ENCODE measurements around the gene MVB12A. TPM values are rescaled to one million over a fixed set of nuclear protein-coding genes. Genes with fewer than 3 reads are reported as not detected.
A peak's percentile ranks its signal among the peaks of the same experiment; 100 is the strongest.

MVB12A gene
- total and polyA plus RNA-seq, 9 of the 15 experiments (the other 6 are each of a cell fraction or from before 2014, with no cell fraction given): 1.2 to 46.2 (median 22.4) TPM

GRCh38 chr19:17468302-17469091 lies 48.6 kb downstream of the MVB12A start:
- peaks cover 30 to 43% of the 10 kb centered on the region in 2 experiments for H3K4me1 ChIP-seq (replicated peaks in 1 of 2; ENCODE audit: control insufficient read depth in 2 of 2, insufficient read depth in 2 of 2, low read length in 2 of 2)
- ATAC-seq: no peak
- no peaks in the 10 kb centered on the region for H3K79me2 ChIP-seq (ENCODE audit: control insufficient read depth, insufficient read depth, low read length)
- ChIA-PET POLR2A (interaction anchor here (1.0 kb wide), 1 partner anchor 63 kb away, joined by 3 read pairs; the partner anchor contains the start of gene BST2), CTCF (ENCODE audit: low intra/inter-chr PET ratio) (interaction anchor here (0.7 kb wide), 1 partner anchor 458 kb away, joined by 3 read pairs; no protein-coding TSS in a partner anchor)
- H3K36me3 ChIP-seq (ENCODE audit: control insufficient read depth, insufficient read depth, low read length): no peaks in the 10 kb centered on the region
- no peaks in the 10 kb centered on the region for H3K9me1 ChIP-seq (ENCODE audit: control insufficient read depth, insufficient read depth, low read length)
- BruUV-seq (replicated peaks): no TSS peak
- peak overlapping the region; percentile 76 for H3K4me3 ChIP-seq
- H3K27ac ChIP-seq (ENCODE audit: extremely low read depth, low read depth, low read length): peak overlapping the region; percentile 68; the same call in 2 of the 3 replicates
- peaks cover 2% of the 10 kb centered on the region; the same call in 1 of the 2 replicates for H3K9me3 ChIP-seq (replicated peaks; ENCODE audit: control insufficient read depth, insufficient read depth, low read depth, low read length)
- FAIRE-seq: no peak
- WGBS (ENCODE audit: insufficient coverage, low coverage, missing lambda C conversion rate): 76% methylated on average over 20 of the region's 25 CpGs
- no peaks in the 10 kb centered on the region; a peak in 1 of 5 replicates for H3K27me3 ChIP-seq (ENCODE audit: control insufficient read depth in 2 of 2, insufficient read depth in 2 of 2, low read length in 2 of 2)
- TF ChIP-seq POLR2AphosphoS2 (IDR thresholded peaks at IDR 0.05; ENCODE audit: low read length) (no peak), POLR2H (tag; IDR thresholded peaks at IDR 0.05; ENCODE audit: low read depth) (no peak), PYGO2 (tag; IDR thresholded peaks at IDR 0.05) (no peak), ETS1 (conservative IDR thresholded peaks at IDR 0.05; ENCODE audit: control insufficient read depth, low read depth, low read length) (0 out of 2 replicates have a peak, but pooled peaks have one; percentile 5), KDM1A (IDR thresholded peaks at IDR 0.05) (peak in 1 of 2 experiments; percentile 39; a peak in 1 of 4 replicates), SMARCA5 (IDR thresholded peaks at IDR 0.05) (0 out of 2 replicates have a peak, but pooled peaks have one; percentile 45), MYBL2 (IDR thresholded peaks at IDR 0.05; ENCODE audit: low read depth) (no peak), MYBL2 (CRISPR knock-in tag; IDR thresholded peaks at IDR 0.05; ENCODE audit: borderline replicate concordance) (no peak), ESRRA (IDR thresholded peaks at IDR 0.05; ENCODE audit: borderline replicate concordance, low read depth) (0 out of 2 replicates have a peak, but pooled peaks have one; percentile 13), BCOR (IDR thresholded peaks at IDR 0.05) (peak; percentile 69), PTBP1 (IDR thresholded peaks at IDR 0.05; ENCODE audit: low read depth, low read length) (no peak), ZNF740 (CRISPR knock-in tag; IDR thresholded peaks at IDR 0.05) (peak; percentile 4; the same call in 1 of the 2 replicates), ZNF740 (tag; IDR thresholded peaks at IDR 0.05) (no peak), SRSF9 (IDR thresholded peaks at IDR 0.05; ENCODE audit: borderline replicate concordance, low read depth, low read length) (no peak), FOXP1 (CRISPR knock-in tag; IDR thresholded peaks at IDR 0.05) (no peak), RBM25 (IDR thresholded peaks at IDR 0.05; ENCODE audit: low read depth, low read length, severe bottlenecking) (peak; percentile 30), HMGN3 (IDR thresholded peaks at IDR 0.05; ENCODE audit: borderline replicate concordance, extremely low read depth, insufficient read length, low read depth, low read length) (peak; percentile 11), NKRF (IDR thresholded peaks at IDR 0.05; ENCODE audit: borderline replicate concordance) (no peak)
- no peak for DNase-seq (ENCODE audit: extremely low read depth in 1 of 4, low spot score in 3 of 4)
- in situ Hi-C loops (cut with MboI): loop anchor here (5.0 kb wide), 1 partner anchor 71 kb away; no protein-coding TSS in a partner anchor
- no peaks in the 10 kb centered on the region for H4K20me1 ChIP-seq (replicated peaks; ENCODE audit: control insufficient read depth, insufficient read depth, low read length)
- peak overlapping the region; percentile 84 for H3K4me2 ChIP-seq (ENCODE audit: insufficient read depth, low read length)
- intact Hi-C loops (cut with micrococcal nuclease): loop anchor here (2.0 to 5.0 kb wide), 3 partner anchors 16 to 389 kb away; partner anchors contain the start of gene RPL18A
- H2AFZ ChIP-seq (ENCODE audit: low read depth, low read length): peak overlapping the region; percentile 98
- peak overlapping the region; percentile 57 to 73; a peak in 3 of 4 replicates for H3K9ac ChIP-seq (ENCODE audit: insufficient read depth in 1 of 2, low read depth in 2 of 2, low read length in 2 of 2)
